ENCODE measurements around the gene RBBP7.

Gene RBBP7

DNA sequence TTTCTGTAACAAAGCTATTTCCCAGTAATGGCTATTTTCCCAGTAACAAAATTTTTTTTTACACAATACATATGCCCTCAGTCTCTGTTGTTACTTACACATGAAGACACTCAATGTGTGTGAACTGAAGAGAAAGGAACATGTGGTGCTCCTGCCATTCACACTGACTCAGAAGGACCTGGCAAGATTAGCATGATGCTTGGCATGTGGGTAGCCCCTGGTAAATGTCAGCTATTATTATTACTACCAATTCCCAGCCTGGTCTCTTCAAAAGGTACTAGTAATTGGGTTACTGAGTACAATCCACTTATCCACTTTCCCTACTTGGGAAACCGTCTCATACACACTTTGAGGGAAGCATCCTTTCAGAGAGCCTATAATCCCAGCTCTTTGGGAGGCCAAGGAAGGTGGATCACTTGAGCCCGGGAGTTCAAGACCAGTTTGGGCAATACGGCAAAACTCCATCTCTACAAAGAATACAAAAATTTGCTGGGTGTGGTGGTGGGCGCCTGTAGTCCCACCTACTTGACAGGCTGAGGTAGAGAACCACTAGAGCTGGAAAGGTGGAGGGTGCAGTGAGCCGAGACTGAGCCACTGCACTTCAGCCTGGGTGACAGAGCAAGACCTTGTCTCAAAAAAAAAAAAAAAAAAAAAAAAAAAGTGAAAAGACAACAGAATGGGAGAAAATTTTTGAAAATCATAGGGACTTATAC, 14.6 kb downstream of the RBBP7 start:
- TF ChIP-seq, protein P1, sequence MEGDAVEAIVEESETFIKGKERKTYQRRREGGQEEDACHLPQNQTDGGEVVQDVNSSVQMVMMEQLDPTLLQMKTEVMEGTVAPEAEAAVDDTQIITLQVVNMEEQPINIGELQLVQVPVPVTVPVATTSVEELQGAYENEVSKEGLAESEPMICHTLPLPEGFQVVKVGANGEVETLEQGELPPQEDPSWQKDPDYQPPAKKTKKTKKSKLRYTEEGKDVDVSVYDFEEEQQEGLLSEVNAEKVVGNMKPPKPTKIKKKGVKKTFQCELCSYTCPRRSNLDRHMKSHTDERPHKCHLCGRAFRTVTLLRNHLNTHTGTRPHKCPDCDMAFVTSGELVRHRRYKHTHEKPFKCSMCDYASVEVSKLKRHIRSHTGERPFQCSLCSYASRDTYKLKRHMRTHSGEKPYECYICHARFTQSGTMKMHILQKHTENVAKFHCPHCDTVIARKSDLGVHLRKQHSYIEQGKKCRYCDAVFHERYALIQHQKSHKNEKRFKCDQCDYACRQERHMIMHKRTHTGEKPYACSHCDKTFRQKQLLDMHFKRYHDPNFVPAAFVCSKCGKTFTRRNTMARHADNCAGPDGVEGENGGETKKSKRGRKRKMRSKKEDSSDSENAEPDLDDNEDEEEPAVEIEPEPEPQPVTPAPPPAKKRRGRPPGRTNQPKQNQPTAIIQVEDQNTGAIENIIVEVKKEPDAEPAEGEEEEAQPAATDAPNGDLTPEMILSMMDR (IDR thresholded peaks at IDR 0.05; ENCODE audit: low read depth, low read length), result no peak
- TF ChIP-seq, protein P2, sequence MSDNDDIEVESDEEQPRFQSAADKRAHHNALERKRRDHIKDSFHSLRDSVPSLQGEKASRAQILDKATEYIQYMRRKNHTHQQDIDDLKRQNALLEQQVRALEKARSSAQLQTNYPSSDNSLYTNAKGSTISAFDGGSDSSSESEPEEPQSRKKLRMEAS (IDR thresholded peaks at IDR 0.05; ENCODE audit: low read depth, low read length), result no peak
- H3K4me3 ChIP-seq (ENCODE audit: low read depth, low read length), result no peak overlapping the region
- no peak for DNase-seq (ENCODE audit: low read depth)

DNA sequence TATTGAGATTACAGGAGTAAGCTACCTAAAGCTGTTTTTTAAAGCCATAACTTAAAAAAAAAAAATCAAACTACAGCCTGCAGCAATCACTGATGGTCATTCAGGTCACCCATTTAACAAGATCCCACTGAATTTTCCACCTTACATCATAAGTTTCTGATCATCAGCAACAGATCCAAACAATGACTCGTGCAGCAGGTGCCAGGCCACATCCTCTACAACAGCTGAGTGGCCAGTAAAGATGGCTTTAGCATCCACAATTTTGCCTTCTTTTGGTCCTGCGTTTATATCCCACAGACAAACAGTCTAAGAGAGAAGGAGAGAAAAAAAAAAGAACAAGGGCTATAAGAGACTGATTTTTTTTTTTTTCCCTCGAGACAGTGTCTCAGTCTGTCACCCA, 16.6 kb downstream of the RBBP7 start:
- DNase-seq (ENCODE audit: low read depth), result no peak
- TF ChIP-seq MYC (IDR thresholded peaks at IDR 0.05; ENCODE audit: low read depth, low read length), result no peak
- TF ChIP-seq, protein P2 (IDR thresholded peaks at IDR 0.05; ENCODE audit: low read depth, low read length), result no peak
- TF ChIP-seq POLR2A (IDR thresholded peaks at IDR 0.05; ENCODE audit: extremely low read depth, insufficient read length), result no peak
- TF ChIP-seq, protein P1 (IDR thresholded peaks at IDR 0.05; ENCODE audit: low read depth, low read length), result no peak
- H3K4me3 ChIP-seq (ENCODE audit: low read depth, low read length), result no peak overlapping the region

DNA sequence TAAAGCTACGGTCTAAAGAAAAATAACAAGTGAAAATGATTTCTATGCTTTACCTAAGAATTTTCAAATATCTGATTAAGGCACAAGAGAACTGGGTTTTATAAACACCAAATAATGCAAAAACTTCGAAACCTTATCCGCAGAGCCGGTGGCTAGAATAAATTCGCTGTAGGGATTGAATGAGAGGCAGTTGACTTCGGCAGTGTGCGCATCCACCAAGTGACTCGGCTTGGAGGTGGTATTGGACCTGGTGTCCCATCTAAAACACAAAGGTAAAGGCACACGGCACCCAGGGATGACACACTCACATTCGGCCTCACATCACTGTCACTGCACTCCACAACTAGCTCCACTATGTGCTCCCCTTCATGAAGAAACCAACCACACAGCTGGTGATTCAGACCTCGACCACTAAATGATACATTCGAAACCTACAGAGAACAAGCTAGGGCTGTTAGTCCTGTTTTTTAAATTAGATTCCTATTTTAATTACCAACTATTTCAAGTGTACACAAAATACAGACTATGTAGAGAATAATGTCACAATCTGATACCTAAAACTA, 17.5 kb downstream of the RBBP7 start:
- DNase-seq (ENCODE audit: low read depth), result no peak
- no peak for TF ChIP-seq MYC (IDR thresholded peaks at IDR 0.05; ENCODE audit: low read depth, low read length)
- TF ChIP-seq POLR2A (IDR thresholded peaks at IDR 0.05; ENCODE audit: extremely low read depth, insufficient read length), result no peak
- TF ChIP-seq, protein P2 (IDR thresholded peaks at IDR 0.05; ENCODE audit: low read depth, low read length), result no peak
- TF ChIP-seq, protein P1 (IDR thresholded peaks at IDR 0.05; ENCODE audit: low read depth, low read length), result no peak
- H3K4me3 ChIP-seq (ENCODE audit: low read depth, low read length), result no peak overlapping the region

- TF ChIP-seq, protein P1 (IDR thresholded peaks at IDR 0.05; ENCODE audit: low read depth, low read length), result no peak
- TF ChIP-seq, protein P2 (IDR thresholded peaks at IDR 0.05; ENCODE audit: low read depth, low read length), result no peak
- no peak for TF ChIP-seq POLR2A (IDR thresholded peaks at IDR 0.05; ENCODE audit: extremely low read depth, insufficient read length)
- TF ChIP-seq MYC (IDR thresholded peaks at IDR 0.05; ENCODE audit: low read depth, low read length), result no peak
- no peak overlapping the region for H3K4me3 ChIP-seq (ENCODE audit: low read depth, low read length)
- DNase-seq (ENCODE audit: low read depth), result no peak
Observed at GRCh38 chrX:16851827-16852226, 18.3 kb downstream of the RBBP7 start.

DNA sequence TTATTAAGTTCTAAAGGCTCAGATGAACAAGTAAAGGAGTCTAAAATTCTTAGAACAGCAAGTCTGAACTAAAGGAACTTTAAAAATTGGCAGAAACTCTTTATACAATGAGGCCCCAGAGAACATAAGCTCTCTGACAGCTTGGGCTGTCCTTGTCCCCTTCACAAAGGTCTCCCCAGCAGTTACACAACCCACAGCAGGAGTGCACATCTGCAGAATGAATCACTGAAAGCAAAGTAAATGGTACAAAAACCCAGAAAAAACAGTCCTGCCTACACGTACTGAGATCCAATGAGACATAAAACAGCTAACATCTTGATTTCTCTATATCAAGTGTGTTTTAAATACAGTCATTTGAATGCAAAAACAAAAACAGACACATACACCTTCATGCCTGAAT, 18.7 kb downstream of the RBBP7 start:
- DNase-seq (ENCODE audit: low read depth), result no peak
- H3K4me3 ChIP-seq (ENCODE audit: low read depth, low read length), result no peak overlapping the region
- TF ChIP-seq MYC (IDR thresholded peaks at IDR 0.05; ENCODE audit: low read depth, low read length), result no peak
- TF ChIP-seq POLR2A (IDR thresholded peaks at IDR 0.05; ENCODE audit: extremely low read depth, insufficient read length), result no peak
- TF ChIP-seq, protein P2 (IDR thresholded peaks at IDR 0.05; ENCODE audit: low read depth, low read length), result no peak

DNA sequence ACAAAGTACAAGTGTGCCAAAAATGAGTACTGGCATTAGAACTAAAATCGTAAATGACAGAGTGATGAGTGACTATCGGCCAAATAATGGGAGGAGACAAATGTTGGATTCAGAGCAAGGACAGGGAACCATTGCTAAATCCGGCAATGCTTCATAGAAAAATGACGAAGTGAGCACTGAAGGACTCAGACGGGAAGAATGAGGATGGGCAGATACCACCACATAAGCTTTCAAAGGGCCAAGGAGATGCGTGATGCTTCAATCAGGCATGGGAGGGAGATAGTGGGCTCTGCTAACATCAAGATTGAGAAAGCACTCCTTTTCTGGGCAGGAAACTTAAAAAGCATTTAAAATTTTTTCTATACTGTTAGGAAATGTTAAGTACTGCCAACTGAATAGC, 21.6 kb downstream of the RBBP7 start:
- no peak overlapping the region for H3K4me3 ChIP-seq (ENCODE audit: low read depth, low read length)
- DNase-seq (ENCODE audit: low read depth), result no peak
- TF ChIP-seq POLR2A (IDR thresholded peaks at IDR 0.05; ENCODE audit: extremely low read depth, insufficient read length) (no peak), MYC (IDR thresholded peaks at IDR 0.05; ENCODE audit: low read depth, low read length) (no peak)
- TF ChIP-seq, protein P2 (IDR thresholded peaks at IDR 0.05; ENCODE audit: low read depth, low read length), result no peak
- TF ChIP-seq, protein P1 (IDR thresholded peaks at IDR 0.05; ENCODE audit: low read depth, low read length), result no peak
